ENCODE measurements around the gene MAPT. TPM values are rescaled to one million over a fixed set of nuclear protein-coding genes. Genes with fewer than 3 reads are reported as not detected.

The MAPT gene
- total and polyA plus RNA-seq, 4 donors, result 48.2 to 446 (median 261) TPM

GRCh38 chr17:46074540-46074939 lies 180.2 kb downstream of the MAPT start:
- no peak for DNase-seq (ENCODE audit: low read depth in 4 of 6, low spot score in 6 of 6)
- no peaks in the 10 kb centered on the region for H3K4me1 ChIP-seq (ENCODE audit: control insufficient read depth, insufficient read depth, low read length)

More at GRCh38 chr17:46074540-46074939, 180.2 kb downstream of the MAPT start:
- no peak overlapping the region for H3K27ac ChIP-seq (ENCODE audit: low read depth, low read length)
- H3K4me3 ChIP-seq (ENCODE audit: low read depth, low read length), result no peak overlapping the region
- no CpG with 5 or more reads among the region's 1 CpG for WGBS (ENCODE audit: insufficient coverage)
- H3K27me3 ChIP-seq (ENCODE audit: control insufficient read depth, insufficient read depth, low read length), result no peaks in the 10 kb centered on the region
- no peaks in the 10 kb centered on the region for H3K9me3 ChIP-seq (ENCODE audit: control insufficient read depth, insufficient read depth, low read length)
- no peaks in the 10 kb centered on the region for H3K36me3 ChIP-seq (ENCODE audit: control insufficient read depth, insufficient read depth, low read length)

Small RNAs within 50 kb of the gene (small RNA-seq; reads per million reads assigned to genes)
- gene RF00017 (ENCODE audit: low replicate concordance), result not detected

Other genes with a start within 250 kb of the MAPT start
- 1 to 10 TPM; 1.9 to 3.2 TPM for gene CRHR1, start 110.2 kb upstream of the MAPT start, total RNA-seq
- gene CRHR1, start 110.2 kb upstream of the MAPT start, polyA plus RNA-seq (ENCODE audit: insufficient read length in 2 of 2), result 10 to 100 TPM in 1 of 2 donors, 1 to 10 TPM in 1; 8.1 to 10.4 TPM
- gene SPPL2C, start 49.7 kb upstream of the MAPT start, total RNA-seq, result under 1 TPM in 1 of 2 donors, not detected in 1; 0.10 TPM
- gene SPPL2C, start 49.7 kb upstream of the MAPT start, polyA plus RNA-seq (ENCODE audit: insufficient read length in 2 of 2), result under 1 TPM; 0.19 to 0.38 TPM
- gene STH, start 104.7 kb downstream of the MAPT start, total RNA-seq, result 1 to 10 TPM in 1 of 2 donors, under 1 TPM in 1; 0.66 to 3.1 TPM
- gene STH, start 104.7 kb downstream of the MAPT start, polyA plus RNA-seq (ENCODE audit: insufficient read length in 2 of 2), result 1 to 10 TPM in 1 of 2 donors, not detected in 1; 2.4 TPM